Nephron progenitor cell (in vitro differentiated cells): ENCODE data around the gene BTG4.

Source experiments
- DNase-seq: peaks from one replicate; pipeline ENCODE4 v3.0.0; 2021
- H3K27ac Mint-ChIP-seq: 2 replicates; pipeline ENCODE4 v1.8.0; 2021; ENCODE audit warnings: mild to moderate bottlenecking, moderate library complexity, mixed read lengths
- H3K27me3 Mint-ChIP-seq: 2 replicates; pipeline ENCODE4 v1.8.0; 2021; ENCODE audit warnings: mild to moderate bottlenecking, low read depth, mixed read lengths; ENCODE audit not compliant: poor library complexity
- H3K36me3 Mint-ChIP-seq: 2 replicates; pipeline ENCODE4 v1.8.0; 2021; ENCODE audit warnings: low read depth, mixed read lengths
- H3K4me1 Mint-ChIP-seq: 2 replicates; pipeline ENCODE4 v1.8.0; 2021; ENCODE audit warnings: mixed read lengths
- H3K4me3 Mint-ChIP-seq: 2 replicates; pipeline ENCODE4 v1.8.0; 2021; ENCODE audit warnings: mild to moderate bottlenecking, moderate library complexity, mixed read lengths
- H3K9me3 Mint-ChIP-seq: 2 replicates; pipeline ENCODE4 v1.8.0; 2021; ENCODE audit warnings: mild to moderate bottlenecking, moderate library complexity, mixed read lengths
- CTCF ChIP-seq: fragments of 200-600 bp; sonication (generic); IDR thresholded peaks from 2 replicates; pipeline ENCODE4 v1.5.0; 2021; ENCODE audit warnings: antibody characterized with exemption

Gene BTG4

GRCh38 chr11:111531687-111532364 is 19.6 kb upstream of the BTG4 start:
- no peak for TF ChIP-seq CTCF
- H3K9me3 Mint-ChIP-seq: no peaks in the 10 kb centered on the region
- no peak for DNase-seq
- peaks cover 10% of the 10 kb centered on the region for H3K27me3 Mint-ChIP-seq
- H3K27ac Mint-ChIP-seq: no peak overlapping the region
- no peaks in the 10 kb centered on the region for H3K36me3 Mint-ChIP-seq
- H3K4me1 Mint-ChIP-seq: no peaks in the 10 kb centered on the region
- no peak overlapping the region for H3K4me3 Mint-ChIP-seq

GRCh38 chr11:111531136-111531535 is 18.9 kb upstream of the BTG4 start:
- no peak for TF ChIP-seq CTCF
- no peak overlapping the region for H3K4me3 Mint-ChIP-seq
- no peak for DNase-seq
- no peaks in the 10 kb centered on the region for H3K36me3 Mint-ChIP-seq
- H3K9me3 Mint-ChIP-seq: no peaks in the 10 kb centered on the region
- no peak overlapping the region for H3K27ac Mint-ChIP-seq
- H3K4me1 Mint-ChIP-seq: no peaks in the 10 kb centered on the region
- peaks cover 4% of the 10 kb centered on the region for H3K27me3 Mint-ChIP-seq

- DNase-seq: no peak
- no peak for TF ChIP-seq CTCF
- no peaks in the 10 kb centered on the region for H3K27me3 Mint-ChIP-seq
- no peaks in the 10 kb centered on the region for H3K36me3 Mint-ChIP-seq
- H3K4me3 Mint-ChIP-seq: no peak overlapping the region
- no peaks in the 10 kb centered on the region for H3K9me3 Mint-ChIP-seq
- no peak overlapping the region for H3K27ac Mint-ChIP-seq
- H3K4me1 Mint-ChIP-seq: no peaks in the 10 kb centered on the region
Observed at GRCh38 chr11:111530091-111530490, 17.9 kb upstream of the BTG4 start.

GRCh38 chr11:111528557-111528956 is 16.4 kb upstream of the BTG4 start:
- Mint-ChIP-seq H3K9me3 (no peaks in the 10 kb centered on the region), H3K36me3 (no peaks in the 10 kb centered on the region), H3K4me3 (no peak overlapping the region), H3K4me1 (no peaks in the 10 kb centered on the region), H3K27ac (no peak overlapping the region), H3K27me3 (no peaks in the 10 kb centered on the region)
- DNase-seq: no peak
- no peak for TF ChIP-seq CTCF

GRCh38 chr11:111527279-111527678 is 15.1 kb upstream of the BTG4 start:
- Mint-ChIP-seq H3K4me1 (no peaks in the 10 kb centered on the region), H3K9me3 (no peaks in the 10 kb centered on the region), H3K36me3 (no peaks in the 10 kb centered on the region), H3K27ac (no peak overlapping the region), H3K27me3 (no peaks in the 10 kb centered on the region), H3K4me3 (no peak overlapping the region)
- TF ChIP-seq CTCF: no peak
- DNase-seq: no peak

- no peaks in the 10 kb centered on the region for H3K36me3 Mint-ChIP-seq
- no peak overlapping the region for H3K27ac Mint-ChIP-seq
- H3K4me3 Mint-ChIP-seq: no peak overlapping the region
- H3K4me1 Mint-ChIP-seq: no peaks in the 10 kb centered on the region
- H3K9me3 Mint-ChIP-seq: no peaks in the 10 kb centered on the region
- H3K27me3 Mint-ChIP-seq: no peaks in the 10 kb centered on the region
- no peak for TF ChIP-seq CTCF
- DNase-seq: no peak
Observed at GRCh38 chr11:111526501-111526900, 14.3 kb upstream of the BTG4 start.
